Thoracic aorta (tissue), 2 donors: ENCODE data around the gene SLC9B1. TPM values are rescaled to one million over a fixed set of nuclear protein-coding genes. Genes with fewer than 3 reads are reported as not detected.

Experiments used
- ATAC-seq: fragments of 150-250 bp; one replicate; pipeline ENCODE4 v1.8.0; 2017; ENCODE audit warnings: low read depth; ENCODE audit not compliant: insufficient number of reproducible peaks, low FRiP score
- DNase-seq: peaks from one replicate; pipeline ENCODE4 v3.0.0-alpha.2; 2020; ENCODE audit warnings: low spot score
- H3K27ac ChIP-seq, 2 donors: fragments of 200-600 bp; sonication (generic); 1 replicate in 1 of 2; 2 replicates in 1 of 2; pipeline ENCODE4 v1.5.1; 2016; ENCODE audit warnings: mild to moderate bottlenecking in 2 of 2, moderate library complexity in 2 of 2
- H3K27me3 ChIP-seq: fragments of 200-600 bp; sonication (generic); replicated peaks from 2 replicates; pipeline ENCODE4 v1.6.0; 2016; ENCODE audit warnings: mild to moderate bottlenecking; ENCODE audit not compliant: insufficient read depth
- H3K36me3 ChIP-seq: fragments of 200-600 bp; sonication (generic); one replicate; pipeline ENCODE4 v1.5.1; 2016
- H3K4me1 ChIP-seq, 2 donors: fragments of 200-600 bp; sonication (generic); 1 replicate in 1 of 2; 2 replicates in 1 of 2; pipeline versions ENCODE4 v1.5.1 to v1.6.0; 2016; ENCODE audit warnings: low read depth in 2 of 2, mild to moderate bottlenecking in 1 of 2; ENCODE audit not compliant: control insufficient read depth in 1 of 2
- H3K4me3 ChIP-seq: fragments of 200-600 bp; sonication (generic); 2 replicates; pipeline ENCODE4 v1.5.1; 2016; ENCODE audit warnings: mild to moderate bottlenecking
- H3K9me3 ChIP-seq: fragments of 200-600 bp; sonication (generic); 2 replicates; pipeline ENCODE4 v1.5.1; 2016
- total RNA-seq, 2 donors: library from RNA; depleted of rRNA; stranded (reverse); fragments of >200 nt; gene quantifications; one replicate each; pipeline versions ENCODE4 v1.1.0 to v1.2.3, GENCODE V29; 2016
- TF ChIP-seq, protein P1 (sequence below): fragments of 200-600 bp; sonication (generic); IDR thresholded peaks from one replicate; pipeline ENCODE4 v1.5.1; 2019; ENCODE audit warnings: antibody characterized with exemption

SLC9B1 gene
- total RNA-seq, 2 donors from 2014 or later, result not detected

DNA sequence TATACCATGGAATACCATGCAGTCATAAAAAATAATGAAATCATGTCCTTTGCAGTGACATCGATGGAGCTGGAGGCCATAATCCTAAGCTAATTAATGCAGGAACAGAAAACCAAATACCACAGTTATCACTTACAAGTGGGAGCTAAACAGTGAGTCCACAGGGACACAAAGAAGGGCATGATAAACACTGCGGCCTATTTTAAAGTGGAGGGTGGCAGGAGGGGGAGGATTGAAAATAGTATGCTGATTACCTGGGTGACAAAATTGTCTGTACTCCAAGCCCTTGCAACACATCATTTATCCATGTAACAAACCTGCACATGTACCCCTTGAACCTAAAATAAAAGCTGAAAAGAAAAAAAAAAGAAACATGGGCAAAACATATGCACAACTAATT, 16.7 kb upstream of the SLC9B1 start:
- Histone ChIP-seq H3K4me3 (no peak overlapping the region), H3K27ac (no peak overlapping the region), H3K4me1 (no peaks in the 10 kb centered on the region), H3K9me3 (no peaks in the 10 kb centered on the region), H3K27me3 (no peaks in the 10 kb centered on the region), H3K36me3 (no peaks in the 10 kb centered on the region)
- ATAC-seq (no peak), DNase-seq (no peak)
- TF ChIP-seq, protein P1, sequence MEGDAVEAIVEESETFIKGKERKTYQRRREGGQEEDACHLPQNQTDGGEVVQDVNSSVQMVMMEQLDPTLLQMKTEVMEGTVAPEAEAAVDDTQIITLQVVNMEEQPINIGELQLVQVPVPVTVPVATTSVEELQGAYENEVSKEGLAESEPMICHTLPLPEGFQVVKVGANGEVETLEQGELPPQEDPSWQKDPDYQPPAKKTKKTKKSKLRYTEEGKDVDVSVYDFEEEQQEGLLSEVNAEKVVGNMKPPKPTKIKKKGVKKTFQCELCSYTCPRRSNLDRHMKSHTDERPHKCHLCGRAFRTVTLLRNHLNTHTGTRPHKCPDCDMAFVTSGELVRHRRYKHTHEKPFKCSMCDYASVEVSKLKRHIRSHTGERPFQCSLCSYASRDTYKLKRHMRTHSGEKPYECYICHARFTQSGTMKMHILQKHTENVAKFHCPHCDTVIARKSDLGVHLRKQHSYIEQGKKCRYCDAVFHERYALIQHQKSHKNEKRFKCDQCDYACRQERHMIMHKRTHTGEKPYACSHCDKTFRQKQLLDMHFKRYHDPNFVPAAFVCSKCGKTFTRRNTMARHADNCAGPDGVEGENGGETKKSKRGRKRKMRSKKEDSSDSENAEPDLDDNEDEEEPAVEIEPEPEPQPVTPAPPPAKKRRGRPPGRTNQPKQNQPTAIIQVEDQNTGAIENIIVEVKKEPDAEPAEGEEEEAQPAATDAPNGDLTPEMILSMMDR, result no peak

DNA sequence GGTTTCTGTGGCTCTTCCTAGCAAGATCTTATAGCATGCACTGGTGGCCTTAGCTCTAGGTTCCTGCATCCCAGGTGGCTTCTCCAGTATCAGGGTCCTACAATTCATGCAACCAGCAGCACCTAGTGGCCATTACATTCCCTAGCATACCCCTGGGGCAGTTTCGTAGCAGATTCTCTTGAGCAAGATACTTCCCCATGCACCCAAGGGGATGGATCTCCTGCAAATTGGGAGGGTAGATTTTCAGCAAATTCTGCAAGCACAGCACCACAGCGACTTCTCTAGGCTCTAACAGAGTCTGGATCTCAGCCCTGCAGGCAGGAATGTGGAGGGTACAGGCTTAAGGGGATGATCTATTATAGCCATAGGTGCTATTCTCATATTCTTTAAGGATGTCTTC, 13.1 kb upstream of the SLC9B1 start:
- ATAC-seq, result no peak
- TF ChIP-seq, protein P1, result no peak
- no peak overlapping the region for H3K4me3 ChIP-seq
- no peaks in the 10 kb centered on the region for H3K36me3 ChIP-seq
- H3K9me3 ChIP-seq, result no peaks in the 10 kb centered on the region
- H3K27me3 ChIP-seq, result no peaks in the 10 kb centered on the region
- no peak overlapping the region for H3K27ac ChIP-seq
- DNase-seq, result no peak
- H3K4me1 ChIP-seq, result no peaks in the 10 kb centered on the region

DNA sequence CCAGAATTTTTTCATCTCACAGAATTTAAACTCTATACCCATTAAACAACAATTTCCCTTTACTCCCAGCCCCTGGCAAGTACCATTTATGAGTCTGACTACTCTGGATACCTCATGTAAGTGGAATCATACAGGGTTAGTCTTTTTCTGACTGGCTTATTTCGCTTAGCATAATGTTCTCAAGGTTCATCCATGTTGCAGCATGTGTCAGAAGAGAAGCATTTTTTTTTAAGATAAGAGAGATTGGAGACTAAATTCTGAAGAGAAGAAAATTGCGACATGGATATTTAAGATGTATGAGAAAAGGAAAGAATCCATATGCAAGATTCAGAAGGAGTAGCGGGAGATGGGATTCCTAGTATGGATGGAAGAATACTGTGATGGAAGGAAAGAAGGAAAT, 11.3 kb upstream of the SLC9B1 start:
- H3K27ac ChIP-seq, result no peak overlapping the region
- DNase-seq (no peak), ATAC-seq (no peak)
- TF ChIP-seq, protein P1, result no peak
- H3K36me3 ChIP-seq, result no peaks in the 10 kb centered on the region
- H3K4me3 ChIP-seq, result no peak overlapping the region
- H3K4me1 ChIP-seq, result no peaks in the 10 kb centered on the region
- H3K9me3 ChIP-seq, result no peaks in the 10 kb centered on the region
- H3K27me3 ChIP-seq, result no peaks in the 10 kb centered on the region

DNA sequence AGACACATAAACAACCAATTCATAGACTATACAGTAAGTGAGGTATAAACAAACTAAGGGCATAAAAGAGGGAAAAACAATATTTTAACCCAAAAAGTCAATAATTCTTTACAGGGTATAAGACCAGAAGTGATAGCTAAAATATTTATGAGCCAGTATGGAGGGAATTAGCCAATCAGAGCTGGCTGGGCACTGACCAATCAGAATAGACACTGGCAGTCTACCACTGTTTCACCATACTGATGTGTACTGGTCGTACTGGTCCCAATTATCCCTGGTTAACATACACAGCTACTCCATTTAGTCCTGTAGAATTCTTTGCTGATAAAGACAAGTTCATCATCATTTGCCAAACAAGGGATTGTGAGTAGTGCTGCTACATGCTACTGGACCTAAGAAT, 9.8 kb upstream of the SLC9B1 start:
- DNase-seq (no peak), ATAC-seq (no peak)
- Histone ChIP-seq H3K36me3 (no peaks in the 10 kb centered on the region), H3K27ac (no peak overlapping the region), H3K4me3 (no peak overlapping the region), H3K4me1 (no peaks in the 10 kb centered on the region), H3K9me3 (no peaks in the 10 kb centered on the region), H3K27me3 (no peaks in the 10 kb centered on the region)
- TF ChIP-seq, protein P1, result no peak

DNA sequence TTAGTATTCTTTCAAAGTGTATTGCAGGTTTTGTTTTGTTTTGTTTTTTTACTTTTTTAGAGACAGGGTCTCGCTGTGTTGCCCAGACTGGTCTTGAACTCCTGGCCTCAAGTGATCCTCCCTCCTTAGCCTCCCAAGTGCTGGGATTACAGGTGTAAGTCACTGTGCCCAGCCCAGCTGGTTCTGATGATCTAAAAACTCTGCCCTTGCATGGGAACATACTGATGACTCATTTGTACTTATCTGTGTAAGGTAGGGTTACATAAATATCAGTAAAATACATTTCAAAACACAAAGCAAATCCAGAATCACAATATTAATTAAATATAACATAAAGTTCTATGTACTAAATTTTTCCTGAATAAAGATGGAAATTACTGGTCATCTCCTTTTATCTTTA, 7.4 kb upstream of the SLC9B1 start:
- TF ChIP-seq, protein P1, result no peak
- Histone ChIP-seq H3K4me1 (no peaks in the 10 kb centered on the region), H3K4me3 (no peak overlapping the region), H3K27me3 (no peaks in the 10 kb centered on the region), H3K36me3 (no peaks in the 10 kb centered on the region), H3K9me3 (no peaks in the 10 kb centered on the region), H3K27ac (no peak overlapping the region)
- ATAC-seq (no peak), DNase-seq (no peak)
